GM12865 (cell line): ENCODE results near the gene SNAP23.

Experiments
- DNase-seq: peaks from one replicate; pipeline ENCODE4 v3.0.0; 2010; ENCODE audit warnings: low read depth
- H3K4me3 ChIP-seq: 2 replicates; pipeline ENCODE4 v1.5.1; 2011; ENCODE audit warnings: mild to moderate bottlenecking, low read depth, low read length, control low read depth
- TF ChIP-seq, protein P1 (sequence below): IDR thresholded peaks from 2 replicates; pipeline ENCODE4 v1.5.1; 2011; ENCODE audit warnings: low read length, control low read depth, low read depth, inconsistent platforms; ENCODE audit not compliant: insufficient read depth; ENCODE audit errors: missing control alignments

SNAP23 gene

DNA sequence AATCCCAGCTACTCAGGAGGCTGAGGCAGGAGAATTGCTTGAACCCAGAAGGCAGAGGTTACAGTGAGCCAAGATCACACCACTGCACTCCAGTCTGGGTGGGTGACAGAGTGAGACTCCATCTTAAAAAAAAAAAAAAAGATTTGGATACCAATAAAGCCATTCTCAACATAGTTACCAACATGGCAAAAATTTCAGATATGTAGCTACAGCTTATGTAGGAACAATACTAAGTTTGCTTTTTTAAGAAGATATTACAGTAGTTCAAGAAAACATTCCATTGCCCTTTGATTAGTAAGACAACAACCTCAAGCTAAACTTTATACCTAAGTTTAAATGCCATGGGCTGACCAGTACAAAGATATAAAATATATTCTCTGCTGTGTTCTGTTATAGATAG is 38.9 kb upstream of the SNAP23 start:
- TF ChIP-seq, protein P1, sequence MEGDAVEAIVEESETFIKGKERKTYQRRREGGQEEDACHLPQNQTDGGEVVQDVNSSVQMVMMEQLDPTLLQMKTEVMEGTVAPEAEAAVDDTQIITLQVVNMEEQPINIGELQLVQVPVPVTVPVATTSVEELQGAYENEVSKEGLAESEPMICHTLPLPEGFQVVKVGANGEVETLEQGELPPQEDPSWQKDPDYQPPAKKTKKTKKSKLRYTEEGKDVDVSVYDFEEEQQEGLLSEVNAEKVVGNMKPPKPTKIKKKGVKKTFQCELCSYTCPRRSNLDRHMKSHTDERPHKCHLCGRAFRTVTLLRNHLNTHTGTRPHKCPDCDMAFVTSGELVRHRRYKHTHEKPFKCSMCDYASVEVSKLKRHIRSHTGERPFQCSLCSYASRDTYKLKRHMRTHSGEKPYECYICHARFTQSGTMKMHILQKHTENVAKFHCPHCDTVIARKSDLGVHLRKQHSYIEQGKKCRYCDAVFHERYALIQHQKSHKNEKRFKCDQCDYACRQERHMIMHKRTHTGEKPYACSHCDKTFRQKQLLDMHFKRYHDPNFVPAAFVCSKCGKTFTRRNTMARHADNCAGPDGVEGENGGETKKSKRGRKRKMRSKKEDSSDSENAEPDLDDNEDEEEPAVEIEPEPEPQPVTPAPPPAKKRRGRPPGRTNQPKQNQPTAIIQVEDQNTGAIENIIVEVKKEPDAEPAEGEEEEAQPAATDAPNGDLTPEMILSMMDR = no peak
- H3K4me3 ChIP-seq = no peak overlapping the region
- no peak for DNase-seq

DNA sequence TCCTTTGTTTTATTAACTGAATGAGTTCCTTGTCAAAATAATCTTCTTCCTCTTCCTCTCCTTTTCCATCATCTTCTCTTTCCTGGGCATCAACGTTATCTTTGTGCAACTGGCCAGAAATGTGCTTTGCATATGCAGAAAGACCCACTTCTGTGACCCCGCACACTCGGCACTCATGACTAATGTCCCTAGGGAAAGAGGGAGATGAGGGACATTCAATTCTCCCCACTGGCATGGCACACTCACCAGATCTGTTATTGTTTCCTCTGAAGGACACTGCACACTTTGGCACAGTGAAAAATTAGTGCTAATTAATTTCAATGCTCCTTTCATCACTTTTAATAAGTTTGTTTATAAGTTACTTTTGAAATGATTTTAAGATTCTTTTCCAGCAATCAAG is 38.5 kb upstream of the SNAP23 start:
- TF ChIP-seq, protein P1 = no peak
- no peak overlapping the region for H3K4me3 ChIP-seq
- no peak for DNase-seq

DNA sequence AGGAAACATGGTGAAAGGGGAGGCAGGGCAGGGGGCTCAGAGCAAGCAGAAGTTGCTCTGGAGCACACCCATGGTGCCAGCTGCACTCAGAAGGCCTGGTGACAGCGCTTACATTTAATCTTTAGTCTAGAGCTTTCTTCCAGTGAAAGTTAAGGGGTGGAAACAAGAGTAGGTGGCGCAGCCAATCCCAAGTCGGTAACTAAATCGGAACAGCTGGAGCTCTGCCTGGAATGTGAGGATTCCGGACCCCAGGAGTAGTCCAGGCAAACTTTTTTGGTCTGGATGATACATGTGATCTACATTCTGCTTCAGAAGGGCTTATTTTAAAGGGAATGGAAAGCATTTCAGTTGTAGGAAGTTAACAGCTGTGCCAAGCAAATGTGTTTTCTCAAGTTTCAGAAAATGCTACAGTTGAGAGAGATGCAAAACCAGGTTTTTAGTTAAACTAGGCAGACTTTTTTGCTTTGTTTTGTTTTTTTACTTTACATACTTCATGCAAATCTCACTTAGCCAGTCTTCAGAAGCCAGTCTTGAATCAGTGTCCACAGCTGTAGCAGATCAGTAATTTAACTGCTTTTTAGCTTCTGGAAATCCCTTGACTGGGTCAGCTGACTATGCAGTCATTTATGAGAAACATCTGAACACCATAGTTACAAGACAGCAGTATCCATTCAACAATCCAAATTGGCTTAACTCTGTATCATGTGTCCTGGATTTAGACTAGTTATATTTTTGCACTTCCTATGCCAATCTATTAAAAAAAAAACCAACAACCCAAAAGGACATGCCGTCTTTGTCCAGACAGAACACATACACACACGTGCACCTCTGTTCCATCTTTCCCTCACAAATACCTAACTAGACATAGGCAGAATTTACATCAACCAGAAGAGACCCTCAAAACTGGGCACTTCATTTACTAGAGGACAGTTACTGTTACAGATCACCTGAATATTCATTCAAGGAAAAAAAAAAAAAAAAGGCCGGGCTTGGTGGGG is 37.7 kb upstream of the SNAP23 start:
- TF ChIP-seq, protein P1 = no peak
- peak; percentile 57 for DNase-seq
- no peak overlapping the region for H3K4me3 ChIP-seq

DNA sequence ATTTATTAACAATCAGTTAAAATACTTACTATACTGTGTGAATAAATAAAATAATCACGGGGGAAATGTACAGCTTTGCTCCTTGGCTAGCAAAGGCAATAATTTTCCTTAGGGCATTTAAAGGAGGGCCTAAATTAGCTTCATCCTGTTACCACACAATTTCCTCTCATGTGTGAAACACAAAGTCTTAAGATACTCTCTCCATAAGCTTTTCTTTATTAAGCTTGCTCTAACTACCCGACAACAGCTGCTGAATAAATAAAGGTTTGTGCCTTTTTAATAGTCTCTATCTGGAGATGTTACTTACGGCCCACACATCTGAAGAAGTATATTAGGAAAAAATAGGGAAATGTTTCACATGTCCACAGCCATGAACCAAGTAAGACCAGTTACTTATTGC is 34.2 kb upstream of the SNAP23 start:
- TF ChIP-seq, protein P1 = no peak
- DNase-seq = no peak
- H3K4me3 ChIP-seq = no peak overlapping the region

DNA sequence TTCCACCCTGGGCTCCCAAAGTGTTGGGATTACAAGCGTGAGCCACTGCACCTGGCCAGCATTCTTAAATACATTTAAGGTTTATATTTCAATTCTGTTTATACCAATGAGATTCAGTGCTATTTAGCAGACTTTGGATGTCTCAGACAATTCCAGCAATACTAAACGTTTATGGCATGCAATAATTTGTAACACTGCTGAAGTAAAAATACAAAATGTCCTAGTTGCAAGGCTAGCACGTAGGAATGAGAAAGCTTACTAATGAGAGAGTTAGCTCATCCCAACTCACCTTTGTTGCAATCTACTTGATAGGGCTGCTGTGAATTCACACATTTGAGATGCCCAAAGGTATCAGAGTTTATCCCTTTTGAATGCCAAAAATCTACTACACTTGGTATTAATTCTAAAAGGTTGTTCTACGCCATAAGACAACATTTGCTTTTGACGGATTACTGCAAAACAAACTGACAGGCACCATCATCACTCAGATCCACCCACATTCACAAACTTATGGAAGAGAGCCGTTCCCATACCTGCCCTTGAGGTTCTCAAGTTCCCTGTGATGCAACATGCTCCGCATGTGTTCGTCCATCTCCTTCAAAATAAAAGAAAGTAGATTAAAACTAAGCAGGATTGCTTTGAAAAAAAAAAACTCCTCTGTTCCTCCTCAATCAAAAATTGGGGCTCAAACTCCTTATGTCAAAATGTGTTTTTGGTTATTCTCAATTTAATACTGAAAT is 29.7 kb upstream of the SNAP23 start:
- TF ChIP-seq, protein P1 = no peak
- DNase-seq = no peak

DNA sequence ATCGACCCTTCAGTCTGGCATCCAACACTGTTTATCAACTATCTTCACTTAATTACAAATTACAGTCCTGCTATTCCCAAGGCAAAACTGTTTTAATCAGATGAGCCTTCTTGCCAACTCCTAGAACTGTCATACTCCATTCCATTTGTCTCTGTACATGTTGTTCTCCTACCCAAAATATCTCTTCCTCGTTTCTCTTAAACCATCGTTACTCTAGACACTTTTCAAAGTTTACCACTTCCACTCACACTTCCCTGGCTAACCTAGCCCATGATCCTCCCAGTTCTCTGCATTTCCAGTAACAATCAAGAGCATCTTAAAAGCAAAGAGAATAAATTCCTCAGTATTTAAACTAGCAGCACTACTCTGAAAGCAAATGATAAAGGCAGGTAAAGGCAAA is 24.4 kb upstream of the SNAP23 start:
- DNase-seq = no peak
- TF ChIP-seq, protein P1 = no peak

More for the DNA sequence above, 29.7 kb upstream of the SNAP23 start:
- no peak overlapping the region for H3K4me3 ChIP-seq

More for the DNA sequence above, 24.4 kb upstream of the SNAP23 start:
- H3K4me3 ChIP-seq = no peak overlapping the region
